Forelimb muscle (tissue), 1 donor: ENCODE measurements around the gene CIB4. TPM values are rescaled to one million over a fixed set of nuclear protein-coding genes. Genes with fewer than 3 reads are reported as not detected.

Experiments used
- DNase-seq: peaks from one replicate; pipeline ENCODE4 v3.0.0-alpha.2; 2013; ENCODE audit warnings: low read depth
- polyA plus RNA-seq: library from polyadenylated mRNA; unstranded; fragments of 120-200 nt; gene quantifications from one replicate; pipeline ENCODE4 v1.2.1, GENCODE V29; 2013; ENCODE audit not compliant: insufficient read length

Gene CIB4
- polyA plus RNA-seq, 1 donor = not detected

GRCh38 chr2:26607698-26608097 lies 33.5 kb downstream of the CIB4 start:
- no peak for DNase-seq

- no peak for DNase-seq
Observed at GRCh38 chr2:26606847-26607190, 34.3 kb downstream of the CIB4 start.

GRCh38 chr2:26605999-26606846 lies 34.9 kb downstream of the CIB4 start:
- DNase-seq = no peak

GRCh38 chr2:26605195-26605998 lies 35.8 kb downstream of the CIB4 start:
- DNase-seq = no peak

GRCh38 chr2:26602575-26602974 lies 38.6 kb downstream of the CIB4 start:
- no peak for DNase-seq

- no peak for DNase-seq
Observed at GRCh38 chr2:26599387-26599786, 41.8 kb downstream of the CIB4 start.

GRCh38 chr2:26598996-26599373 lies 42.2 kb downstream of the CIB4 start:
- DNase-seq = no peak

GRCh38 chr2:26598336-26598995 lies 42.7 kb downstream of the CIB4 start:
- no peak for DNase-seq

GRCh38 chr2:26597197-26597596 lies 44.0 kb downstream of the CIB4 start:
- no peak for DNase-seq

- no peak for DNase-seq
Observed at GRCh38 chr2:26595146-26595545, 46.0 kb downstream of the CIB4 start.

- no peak for DNase-seq
Observed at GRCh38 chr2:26591619-26592505, 49.3 kb downstream of the CIB4 start.

GRCh38 chr2:26590980-26591618 lies 50.1 kb downstream of the CIB4 start:
- DNase-seq = no peak

GRCh38 chr2:26590508-26590907 lies 50.7 kb downstream of the CIB4 start:
- DNase-seq = no peak

- no peak for DNase-seq
Observed at GRCh38 chr2:26588576-26588975, 52.6 kb downstream of the CIB4 start.

GRCh38 chr2:26587994-26588393 lies 53.2 kb downstream of the CIB4 start:
- no peak for DNase-seq

- DNase-seq = no peak
Observed at GRCh38 chr2:26585966-26586365, 55.2 kb downstream of the CIB4 start.

- DNase-seq = no peak
Observed at GRCh38 chr2:26585100-26585499, 56.1 kb downstream of the CIB4 start.

GRCh38 chr2:26584656-26585055 lies 56.5 kb downstream of the CIB4 start:
- DNase-seq = no peak

- no peak for DNase-seq
Observed at GRCh38 chr2:26584191-26584590, 57.0 kb downstream of the CIB4 start.

GRCh38 chr2:26583381-26583911 lies 57.7 kb downstream of the CIB4 start:
- DNase-seq = no peak

GRCh38 chr2:26582890-26583289 lies 58.3 kb downstream of the CIB4 start:
- DNase-seq = no peak
